ENCODE data around the gene BATF.

BATF gene

DNA sequence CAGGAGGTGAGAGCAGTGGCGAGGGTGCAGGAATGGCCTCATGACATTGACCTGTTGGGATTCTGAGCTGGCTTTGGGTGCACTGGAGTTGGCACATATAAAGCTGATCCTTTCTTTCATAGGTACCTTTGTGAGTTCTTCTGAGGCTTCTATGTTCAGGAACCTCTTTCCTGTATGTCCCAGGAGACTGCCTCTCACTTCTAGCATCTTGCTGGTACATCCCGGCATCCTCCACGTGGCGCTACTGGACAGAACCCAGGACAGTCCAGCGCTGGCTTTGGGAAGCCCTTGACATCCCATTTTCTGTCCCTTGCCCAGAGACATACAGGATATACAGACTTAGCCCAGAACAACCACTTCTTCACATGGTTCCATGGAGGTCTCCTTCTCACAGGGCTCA lies 44.4 kb upstream of the BATF start:
- Histone ChIP-seq H3K9ac (ENCODE audit: low read depth, low read length, poor library complexity, severe bottlenecking) (no peak overlapping the region), H2AFZ (ENCODE audit: low read length) (no peak overlapping the region), H3K79me2 (ENCODE audit: insufficient read depth, low read length) (no peaks in the 10 kb centered on the region), H3K4me1 (ENCODE audit: insufficient read depth, low read length, poor library complexity, severe bottlenecking) (no peaks in the 10 kb centered on the region), H3K36me3 (ENCODE audit: insufficient read depth, low read length) (peaks cover under 1% of the 10 kb centered on the region; the same call in 1 of the 2 replicates), H3F3A (ENCODE audit: low read depth) (no peaks in the 10 kb centered on the region), H3K4me3 (ENCODE audit: low read length, poor library complexity, severe bottlenecking) (no peak overlapping the region), H3K9me3 (ENCODE audit: insufficient read depth, low read depth, low read length) (no peaks in the 10 kb centered on the region), H3K9me2 (replicated peaks; ENCODE audit: low read depth, low read length) (no peaks in the 10 kb centered on the region), H4K20me1 (ENCODE audit: insufficient read depth, low read length, poor library complexity, severe bottlenecking) (no peaks in the 10 kb centered on the region), H3K27me3 (ENCODE audit: insufficient read depth, low read length, poor library complexity, severe bottlenecking) (no peaks in the 10 kb centered on the region), H3K4me2 (ENCODE audit: low read depth, low read length, poor library complexity, severe bottlenecking) (no peak overlapping the region)
- TF ChIP-seq, protein P1, sequence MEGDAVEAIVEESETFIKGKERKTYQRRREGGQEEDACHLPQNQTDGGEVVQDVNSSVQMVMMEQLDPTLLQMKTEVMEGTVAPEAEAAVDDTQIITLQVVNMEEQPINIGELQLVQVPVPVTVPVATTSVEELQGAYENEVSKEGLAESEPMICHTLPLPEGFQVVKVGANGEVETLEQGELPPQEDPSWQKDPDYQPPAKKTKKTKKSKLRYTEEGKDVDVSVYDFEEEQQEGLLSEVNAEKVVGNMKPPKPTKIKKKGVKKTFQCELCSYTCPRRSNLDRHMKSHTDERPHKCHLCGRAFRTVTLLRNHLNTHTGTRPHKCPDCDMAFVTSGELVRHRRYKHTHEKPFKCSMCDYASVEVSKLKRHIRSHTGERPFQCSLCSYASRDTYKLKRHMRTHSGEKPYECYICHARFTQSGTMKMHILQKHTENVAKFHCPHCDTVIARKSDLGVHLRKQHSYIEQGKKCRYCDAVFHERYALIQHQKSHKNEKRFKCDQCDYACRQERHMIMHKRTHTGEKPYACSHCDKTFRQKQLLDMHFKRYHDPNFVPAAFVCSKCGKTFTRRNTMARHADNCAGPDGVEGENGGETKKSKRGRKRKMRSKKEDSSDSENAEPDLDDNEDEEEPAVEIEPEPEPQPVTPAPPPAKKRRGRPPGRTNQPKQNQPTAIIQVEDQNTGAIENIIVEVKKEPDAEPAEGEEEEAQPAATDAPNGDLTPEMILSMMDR (conservative IDR thresholded peaks at IDR 0.05; ENCODE audit: low read length): no peak
- TF ChIP-seq EZH2phosphoT487 (IDR thresholded peaks at IDR 0.05; ENCODE audit: borderline replicate concordance): no peak

DNA sequence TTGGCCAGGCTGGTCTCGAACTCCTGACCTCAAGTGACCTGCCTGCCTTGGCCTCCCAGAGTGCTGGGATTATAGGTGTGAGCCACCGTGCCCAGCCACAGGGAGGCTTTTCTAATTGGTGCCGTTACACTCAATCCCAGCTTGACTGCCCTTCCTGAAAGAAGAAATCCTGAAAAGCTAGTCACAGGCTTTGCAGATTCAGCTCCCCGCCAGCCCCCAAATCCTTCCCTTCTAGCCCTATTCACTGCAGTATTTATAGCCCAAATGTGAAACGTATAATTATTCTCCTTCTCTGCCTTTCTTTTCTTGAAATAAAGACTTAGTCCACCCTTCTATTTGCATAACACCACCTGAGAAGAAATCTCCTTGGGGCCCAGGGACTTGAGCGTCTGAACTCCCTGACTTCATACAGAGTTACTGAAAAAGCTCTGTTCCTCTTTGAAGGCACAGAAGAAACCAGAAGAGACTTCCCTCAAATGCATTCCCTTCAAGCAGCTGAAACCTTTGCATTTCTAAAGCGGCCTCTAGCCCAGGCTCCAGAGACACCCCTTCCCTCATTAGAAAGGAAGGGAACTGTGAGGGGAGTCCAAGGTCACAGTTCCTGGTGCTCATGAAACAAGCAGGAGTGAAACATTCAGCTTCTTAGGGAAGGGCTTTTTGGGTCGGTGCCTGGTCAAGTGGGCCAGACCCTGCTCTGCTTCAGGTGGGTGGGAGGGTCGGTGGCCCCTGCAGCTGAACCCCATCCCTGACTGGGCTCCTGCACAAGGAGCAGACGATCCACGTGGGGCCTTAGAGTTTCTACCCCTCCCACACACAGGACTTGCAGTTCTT lies 42.3 kb upstream of the BATF start:
- TF ChIP-seq, protein P1 (conservative IDR thresholded peaks at IDR 0.05; ENCODE audit: low read length): no peak
- no peak for TF ChIP-seq EZH2phosphoT487 (IDR thresholded peaks at IDR 0.05; ENCODE audit: borderline replicate concordance)
- Histone ChIP-seq H2AFZ (ENCODE audit: low read length) (no peak overlapping the region), H3K9me3 (ENCODE audit: insufficient read depth, low read depth, low read length) (no peaks in the 10 kb centered on the region), H3F3A (ENCODE audit: low read depth) (no peaks in the 10 kb centered on the region), H3K9ac (ENCODE audit: low read depth, low read length, poor library complexity, severe bottlenecking) (no peak overlapping the region), H3K79me2 (ENCODE audit: insufficient read depth, low read length) (no peaks in the 10 kb centered on the region), H3K4me2 (ENCODE audit: low read depth, low read length, poor library complexity, severe bottlenecking) (no peak overlapping the region), H4K20me1 (ENCODE audit: insufficient read depth, low read length, poor library complexity, severe bottlenecking) (no peaks in the 10 kb centered on the region), H3K9me2 (replicated peaks; ENCODE audit: low read depth, low read length) (no peaks in the 10 kb centered on the region), H3K27me3 (ENCODE audit: insufficient read depth, low read length, poor library complexity, severe bottlenecking) (no peaks in the 10 kb centered on the region), H3K4me1 (ENCODE audit: insufficient read depth, low read length, poor library complexity, severe bottlenecking) (no peaks in the 10 kb centered on the region), H3K4me3 (ENCODE audit: low read length, poor library complexity, severe bottlenecking) (no peak overlapping the region), H3K36me3 (ENCODE audit: insufficient read depth, low read length) (no peaks in the 10 kb centered on the region)

DNA sequence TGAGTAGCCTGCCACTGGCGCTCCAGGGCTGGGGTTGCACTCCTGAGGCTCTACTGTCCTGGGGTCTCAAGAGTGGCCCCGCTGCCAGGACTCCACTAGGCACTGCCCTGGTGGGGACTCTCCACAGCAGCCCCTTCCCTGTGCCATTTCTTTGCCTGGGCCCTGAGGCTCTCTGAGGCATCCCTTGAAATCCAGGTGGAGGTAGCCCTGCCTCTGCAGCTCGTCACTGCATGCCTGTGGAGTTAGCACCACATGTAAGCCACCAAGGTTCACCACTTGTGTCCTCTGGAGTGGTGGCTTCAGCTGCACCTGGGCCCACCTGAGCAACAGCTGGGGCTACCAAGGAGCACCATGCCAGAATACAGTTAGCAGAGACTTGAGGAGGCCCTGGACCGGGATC lies 39.9 kb upstream of the BATF start:
- H2AFZ ChIP-seq (ENCODE audit: low read length): no peak overlapping the region
- H3K9me3 ChIP-seq (ENCODE audit: insufficient read depth, low read depth, low read length): no peaks in the 10 kb centered on the region
- TF ChIP-seq EZH2phosphoT487 (IDR thresholded peaks at IDR 0.05; ENCODE audit: borderline replicate concordance): no peak
- TF ChIP-seq, protein P1 (conservative IDR thresholded peaks at IDR 0.05; ENCODE audit: low read length): no peak
- no peaks in the 10 kb centered on the region for H3K9me2 ChIP-seq (replicated peaks; ENCODE audit: low read depth, low read length)
- H3K4me3 ChIP-seq (ENCODE audit: low read length, poor library complexity, severe bottlenecking): no peak overlapping the region
- H3K27me3 ChIP-seq (ENCODE audit: insufficient read depth, low read length, poor library complexity, severe bottlenecking): no peaks in the 10 kb centered on the region
- H4K20me1 ChIP-seq (ENCODE audit: insufficient read depth, low read length, poor library complexity, severe bottlenecking): no peaks in the 10 kb centered on the region
- H3K9ac ChIP-seq (ENCODE audit: low read depth, low read length, poor library complexity, severe bottlenecking): no peak overlapping the region
- H3K36me3 ChIP-seq (ENCODE audit: insufficient read depth, low read length): no peaks in the 10 kb centered on the region
- H3K4me1 ChIP-seq (ENCODE audit: insufficient read depth, low read length, poor library complexity, severe bottlenecking): peaks cover 6% of the 10 kb centered on the region
- H3K79me2 ChIP-seq (ENCODE audit: insufficient read depth, low read length): no peaks in the 10 kb centered on the region
- H3F3A ChIP-seq (ENCODE audit: low read depth): no peaks in the 10 kb centered on the region
- no peak overlapping the region for H3K4me2 ChIP-seq (ENCODE audit: low read depth, low read length, poor library complexity, severe bottlenecking)
